NCI-H2227 (cell line): ENCODE data around the gene ZC3H11A.
A peak's percentile ranks its signal among the peaks of the same experiment; 100 is the strongest.
"Not testable (repeated sequence)": the region's sequence is repeated elsewhere in the genome, so short reads cannot be mapped to it uniquely, and the experiment has no call there.

Experiments used
- DNase-seq: peaks from one replicate; lab custom pipeline; 2025; ENCODE audit not compliant: unreplicated experiment; lab: John Stamatoyannopoulos, UW

Gene ZC3H11A

GRCh38 chr1:203795441-203796235 lies at the start of gene ZC3H11A, which contains the start of gene ZBED6:
TSS of gene ZC3H11A (plus strand) at chr1:203795623. CDS start at chr1:203817071, 21,448 bp downstream.
TSS of gene ZBED6 (plus strand) at chr1:203795623. CDS start at chr1:203797523, 1,900 bp downstream.
- DNase-seq: peak; percentile 99

GRCh38 chr1:203746281-203746680 lies 49.1 kb upstream of the ZC3H11A start:
- no peak for DNase-seq

- DNase-seq: no peak
These were observed 44.4 kb upstream of the ZC3H11A start for GRCh38 chr1:203751051-203751450.

GRCh38 chr1:203751618-203752361 lies 43.6 kb upstream of the ZC3H11A start:
- DNase-seq: not testable (repeated sequence)

- no peak for DNase-seq
These were observed 41.0 kb upstream of the ZC3H11A start for GRCh38 chr1:203754455-203754864.

- DNase-seq: no peak
These were observed 39.4 kb upstream of the ZC3H11A start for GRCh38 chr1:203756036-203756435.

- not testable (repeated sequence) for DNase-seq
These were observed 36.7 kb upstream of the ZC3H11A start for GRCh38 chr1:203758749-203759148.

GRCh38 chr1:203760506-203760905 lies 34.9 kb upstream of the ZC3H11A start:
- DNase-seq: no peak

GRCh38 chr1:203761958-203762357 lies 33.5 kb upstream of the ZC3H11A start:
- DNase-seq: not testable (repeated sequence)

- no peak for DNase-seq
These were observed 31.9 kb upstream of the ZC3H11A start for GRCh38 chr1:203763505-203763904.

- no peak for DNase-seq
These were observed 31.1 kb upstream of the ZC3H11A start for GRCh38 chr1:203764105-203765028.

GRCh38 chr1:203765029-203765837 lies 30.2 kb upstream of the ZC3H11A start, which contains the start of gene LAX1:
TSS of gene LAX1 (plus strand) at chr1:203765183. CDS start at chr1:203765566, 383 bp downstream.
- DNase-seq: no peak

- no peak for DNase-seq
These were observed 27.2 kb upstream of the ZC3H11A start for GRCh38 chr1:203768256-203768655.

GRCh38 chr1:203769505-203770343 lies 25.7 kb upstream of the ZC3H11A start:
- peak; percentile 57 for DNase-seq

GRCh38 chr1:203771901-203772301 lies 23.5 kb upstream of the ZC3H11A start:
- no peak for DNase-seq

GRCh38 chr1:203772836-203773235 lies 22.6 kb upstream of the ZC3H11A start:
- DNase-seq: no peak

- DNase-seq: no peak
These were observed 18.8 kb upstream of the ZC3H11A start for GRCh38 chr1:203776636-203777035.

GRCh38 chr1:203777596-203777995 lies 17.8 kb upstream of the ZC3H11A start:
- DNase-seq: no peak

- no peak for DNase-seq
These were observed 17.3 kb upstream of the ZC3H11A start for GRCh38 chr1:203778146-203778545.
